ENCODE measurements around the gene OR6M1.

DNA sequence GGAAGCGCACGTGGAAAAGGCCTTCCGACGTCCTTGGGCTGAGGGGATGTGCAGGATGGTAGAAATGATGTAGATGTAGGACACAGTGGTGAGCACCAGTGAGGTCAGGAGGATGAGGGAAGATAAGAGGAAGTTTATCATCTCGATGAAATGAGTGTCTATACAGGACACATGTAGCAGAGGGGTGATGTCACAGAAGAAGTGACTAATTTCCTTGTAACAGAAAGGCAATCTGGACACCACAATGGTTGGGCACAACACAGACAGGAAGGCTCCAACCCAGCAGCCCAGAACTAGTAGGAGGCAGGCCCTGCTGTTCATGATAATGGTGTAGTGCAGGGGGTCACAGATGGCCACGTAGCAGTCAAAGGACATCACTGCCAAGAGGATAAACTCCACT, 35.0 kb upstream of the OR6M1 start:
- no peak for TF ChIP-seq CTCF (IDR thresholded peaks at IDR 0.05; ENCODE audit: low read length)
- no peak for TF ChIP-seq EZH2 (IDR thresholded peaks at IDR 0.05; ENCODE audit: borderline replicate concordance, low read length)
